ENCODE data around the gene SMAD2. TPM values are rescaled to one million over a fixed set of nuclear protein-coding genes. Genes with fewer than 3 reads are reported as not detected.

The SMAD2 gene
- total and polyA plus RNA-seq, 2 of the 8 experiments (the other 6 are each of a cell fraction or from before 2014, with no cell fraction given): 28.4 to 124 TPM

DNA sequence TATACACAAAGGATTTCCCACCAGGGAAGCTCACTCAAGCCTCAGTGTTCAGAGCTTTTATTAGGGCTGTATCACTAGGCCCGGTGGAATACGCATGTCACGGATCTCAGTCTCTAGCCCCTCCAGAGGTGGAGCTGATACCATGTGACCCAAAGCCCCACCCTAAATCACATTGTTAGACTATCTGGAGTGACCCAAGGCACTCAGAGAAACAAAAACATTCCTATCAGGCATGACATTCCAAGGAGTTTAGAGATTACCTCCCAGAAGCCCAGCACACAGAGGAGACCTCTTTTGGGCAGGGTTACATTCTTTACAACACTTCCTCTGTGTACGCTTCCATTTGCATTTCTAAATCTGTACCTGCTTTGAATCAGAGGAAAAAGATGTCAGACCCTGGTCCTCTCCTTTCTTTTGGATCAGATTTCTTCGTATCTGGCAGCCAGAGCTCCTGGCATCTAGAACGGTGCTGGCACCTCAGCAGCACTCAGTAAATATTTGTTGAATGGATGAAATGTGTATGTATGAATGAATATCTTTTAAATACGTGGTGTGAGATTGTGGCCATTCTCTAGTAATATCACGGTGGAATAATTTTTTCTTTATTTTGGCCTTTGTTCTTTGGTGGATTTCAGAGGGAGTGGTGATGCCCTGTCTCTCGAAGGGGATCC, 37.7 kb upstream of the SMAD2 start:
- peak overlapping the region; percentile 9 to 25; a peak in 3 of 4 replicates for H3K4me2 ChIP-seq (ENCODE audit: insufficient read depth in 1 of 2, low read depth in 2 of 2, low read length in 2 of 2)
- H3K9ac ChIP-seq (replicated peaks in 1 of 4; ENCODE audit: extremely low read depth in 1 of 4, low read depth in 3 of 4, low read length in 3 of 4): no peak overlapping the region
- H2AFZ ChIP-seq (ENCODE audit: low read length): no peak overlapping the region

More for the DNA sequence above, 37.7 kb upstream of the SMAD2 start:
- H3K4ac ChIP-seq (replicated peaks; ENCODE audit: insufficient read length, low read depth, low read length): no peak overlapping the region
- peak overlapping the region; percentile 11; the same call in 1 of the 2 replicates for H3K18ac ChIP-seq (ENCODE audit: extremely low read depth, low read length)
- H2BK5ac ChIP-seq (ENCODE audit: low read depth, low read length): peak overlapping the region; percentile 5
- H2BK12ac ChIP-seq (ENCODE audit: low read depth, low read length): peak overlapping the region; percentile 76; the same call in 1 of the 2 replicates
- no peak overlapping the region for H4K8ac ChIP-seq (ENCODE audit: extremely low read depth, insufficient read depth, low read length)
- H3K79me2 ChIP-seq (ENCODE audit: control insufficient read depth in 1 of 2, insufficient read depth in 2 of 2, low read length in 2 of 2): no peaks in the 10 kb centered on the region
- no peaks in the 10 kb centered on the region; the same call in 1 of the 2 replicates for H3K23me2 ChIP-seq (ENCODE audit: low read depth, low read length)
- peaks cover 3 to 6% of the 10 kb centered on the region in 2 experiments; a peak in 3 of 4 replicates for H3K9me3 ChIP-seq (ENCODE audit: insufficient read depth in 2 of 2, low read depth in 1 of 2, low read length in 1 of 2)
- H3K79me1 ChIP-seq (ENCODE audit: low read depth, low read length): no peaks in the 10 kb centered on the region
- DNase-seq (ENCODE audit: low read depth in 1 of 2, low spot score in 2 of 2): peak in 1 of 2 experiments; percentile 63
- no peaks in the 10 kb centered on the region; a peak in 1 of 8 replicates for H3K36me3 ChIP-seq (ENCODE audit: control insufficient read depth in 2 of 4, insufficient read depth in 4 of 4, low read length in 3 of 4)
- H2BK120ac ChIP-seq (replicated peaks; ENCODE audit: low read depth, low read length): no peak overlapping the region
- no peaks in the 10 kb centered on the region for H3K27me3 ChIP-seq (replicated peaks in 1 of 4; ENCODE audit: control insufficient read depth in 3 of 4, extremely low read depth in 1 of 4, insufficient read depth in 3 of 4, low read length in 3 of 4)
- H3K4me3 ChIP-seq (ENCODE audit: extremely low read depth in 1 of 4, insufficient read depth in 2 of 4, low read depth in 3 of 4, low read length in 4 of 4): peak overlapping the region in 1 of 4 experiments; percentile 22; a peak in 1 of 8 replicates
- ChIA-PET CTCF (ENCODE audit: partially characterized antibody) (interaction anchor here (1.4 to 4.1 kb wide), 2 partner anchors 29 to 39 kb away, joined by 6 to 30 read pairs; no protein-coding TSS in a partner anchor), POLR2A (ENCODE audit: partially characterized antibody) (interaction anchor here (0.7 to 1.6 kb wide), 6 partner anchors 10 to 40 kb away, joined by 3 to 6 read pairs (median 3); partner anchors contain the start of gene SMAD2)
- H2BK15ac ChIP-seq (ENCODE audit: low read length): no peak overlapping the region
- 0 out of 4 replicates have a peak, but pooled peaks of 1 of the 2 experiments have one; percentile 47 for TF ChIP-seq HDAC2 (IDR thresholded peaks at IDR 0.05; ENCODE audit: borderline replicate concordance in 1 of 2, low read depth in 2 of 2, low read length in 2 of 2)
- peak; percentile 26; the same call in 1 of the 2 replicates for TF ChIP-seq TAF1 (IDR thresholded peaks at IDR 0.05; ENCODE audit: low read depth, low read length)
- no peak for TF ChIP-seq CBX8 (IDR thresholded peaks at IDR 0.05; ENCODE audit: borderline replicate concordance, low read depth, low read length)
- 0 out of 2 replicates have a peak, but pooled peaks have one; percentile 22 for TF ChIP-seq CHD2 (IDR thresholded peaks at IDR 0.05; ENCODE audit: low read length)
- TF ChIP-seq SP1 (IDR thresholded peaks at IDR 0.05; ENCODE audit: low read depth, low read length): peak; percentile 60; the same call in 1 of the 2 replicates
- peak; percentile 97 for TF ChIP-seq TEAD4 (IDR thresholded peaks at IDR 0.05; ENCODE audit: low read depth, low read length)
- TF ChIP-seq JUN (IDR thresholded peaks at IDR 0.05; ENCODE audit: low read depth, low read length): no peak
- TF ChIP-seq USF2 (IDR thresholded peaks at IDR 0.05; ENCODE audit: low read length): peak; percentile 64; the same call in 1 of the 2 replicates
- peak; percentile 99 for FAIRE-seq
- H4K5ac ChIP-seq (ENCODE audit: insufficient read length, low read depth, low read length): no peak overlapping the region
- 0 out of 2 replicates have a peak overlapping the region, but pooled peaks have one; percentile 62 for H2BK20ac ChIP-seq (ENCODE audit: low read length)
- H4K20me1 ChIP-seq (replicated peaks in 1 of 2; ENCODE audit: control insufficient read depth in 1 of 2, insufficient read depth in 2 of 2, low read length in 2 of 2): no peaks in the 10 kb centered on the region
- no peak overlapping the region for H4K91ac ChIP-seq (replicated peaks; ENCODE audit: insufficient read length, low read length)
- H3K4me1 ChIP-seq (replicated peaks in 1 of 4; ENCODE audit: control insufficient read depth in 3 of 4, insufficient read depth in 4 of 4, low read length in 3 of 4): peaks cover 6 to 19% (median 13%) of the 10 kb centered on the region in 4 experiments; a peak in 6 of 7 replicates
- no peak overlapping the region for H3K56ac ChIP-seq (replicated peaks; ENCODE audit: insufficient read length, low read depth, low read length)
- 62% methylated on average over 9 of the region's 9 CpGs; no CpG with 5 or more reads in 1 of the 2 experiments for WGBS, 2 experiments (ENCODE audit: extremely low coverage in 1 of 2, insufficient coverage in 1 of 2, insufficient read length in 1 of 2, insufficient replicate concordance in 2 of 2, low coverage in 1 of 2, low lambda C conversion rate in 2 of 2, missing lambda C conversion rate in 1 of 2)
- no peak overlapping the region for H2AK5ac ChIP-seq (ENCODE audit: low read depth, low read length)
- H3K27ac ChIP-seq (ENCODE audit: low read depth, low read length): peak overlapping the region; percentile 69
- no peak overlapping the region for H3K23ac ChIP-seq (ENCODE audit: insufficient read length)
- H3K14ac ChIP-seq (ENCODE audit: insufficient read length): no peak overlapping the region
